HG02763 (cell line): ENCODE measurements around the gene KCNA2.

Experiments
- ATAC-seq: cut with Tn5 transposase; IDR thresholded peaks from one replicate; pipeline ENCODE4 v1.9.1; 2021; ENCODE audit warnings: mild to moderate bottlenecking, moderate library complexity; ENCODE audit not compliant: unreplicated experiment

Gene KCNA2

GRCh38 chr1:110604586-110605148 is 1.5 kb downstream of the KCNA2 start:
- no peak for ATAC-seq

DNA sequence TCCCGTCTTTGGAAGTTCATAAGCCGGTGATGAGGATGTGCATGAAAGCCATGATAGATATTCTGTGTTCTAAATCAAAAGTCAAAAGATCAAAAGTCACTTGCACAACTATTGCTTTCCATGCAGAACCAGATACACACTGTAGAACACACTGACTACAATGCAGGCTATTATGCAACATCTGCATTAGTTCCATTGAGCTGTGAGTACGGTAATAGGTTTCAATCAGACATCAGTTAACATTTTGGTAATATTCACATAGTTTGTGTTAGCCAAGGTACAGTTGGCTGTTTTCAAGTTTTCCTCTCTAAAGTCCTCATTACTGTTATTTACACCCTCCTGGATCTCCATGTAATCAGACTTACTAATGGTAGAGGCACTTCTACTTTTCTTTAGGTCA is 3.1 kb downstream of the KCNA2 start:
- ATAC-seq, result no peak

GRCh38 chr1:110602466-110602865 is 3.7 kb downstream of the KCNA2 start:
- ATAC-seq, result no peak

GRCh38 chr1:110601332-110601731 is 4.8 kb downstream of the KCNA2 start:
- no peak for ATAC-seq

- no peak for ATAC-seq
These were observed 5.4 kb downstream of the KCNA2 start for GRCh38 chr1:110600716-110601115.

DNA sequence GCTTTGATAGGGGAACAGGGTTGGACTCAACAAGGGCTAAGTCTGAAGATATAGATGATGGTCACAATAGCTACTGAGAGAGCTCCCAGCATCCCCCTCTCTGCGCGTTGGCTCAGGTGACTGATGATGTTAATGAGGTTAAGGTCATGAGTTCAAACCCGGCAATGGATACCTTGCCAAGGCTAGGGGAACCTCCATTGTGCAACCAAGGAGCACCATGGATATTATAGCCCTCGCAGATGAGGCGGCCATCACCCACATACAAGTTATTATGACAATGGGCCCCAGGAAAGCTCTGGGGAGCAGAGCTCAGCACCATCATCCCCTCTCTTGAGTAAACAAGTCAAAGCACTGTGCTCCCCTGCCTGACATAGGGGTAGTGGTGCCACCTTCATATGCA is 8.2 kb downstream of the KCNA2 start:
- no peak for ATAC-seq

- ATAC-seq, result no peak
These were observed 9.8 kb downstream of the KCNA2 start for GRCh38 chr1:110596312-110596711.

- no peak for ATAC-seq
These were observed 10.8 kb downstream of the KCNA2 start for GRCh38 chr1:110595353-110595710.

GRCh38 chr1:110594456-110595352 is 11.5 kb downstream of the KCNA2 start:
- ATAC-seq, result no peak

DNA sequence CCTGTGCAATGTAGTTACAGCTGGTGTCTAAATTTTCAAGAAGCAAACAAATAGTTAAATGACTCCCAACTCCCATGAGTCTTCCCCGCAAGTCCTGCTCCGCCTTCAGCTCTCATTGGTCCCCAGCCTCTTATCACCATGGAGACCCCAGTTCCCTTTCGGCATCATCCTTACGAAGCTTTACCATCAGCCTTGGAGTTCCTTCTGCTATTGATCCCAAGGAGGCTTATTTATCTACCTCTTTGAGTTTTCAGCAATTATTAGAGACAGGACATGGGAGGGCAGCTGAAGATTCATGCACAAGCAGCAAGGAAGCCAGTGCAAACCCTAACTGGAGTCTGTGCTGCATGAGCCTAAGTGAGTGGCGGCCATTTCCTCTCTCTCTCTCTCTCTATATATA is 12.3 kb downstream of the KCNA2 start:
- ATAC-seq, result no peak

- no peak for ATAC-seq
These were observed 14.2 kb downstream of the KCNA2 start for GRCh38 chr1:110591956-110592355.

GRCh38 chr1:110588991-110589390 is 17.2 kb downstream of the KCNA2 start:
- no peak for ATAC-seq

- ATAC-seq, result no peak
These were observed 17.7 kb downstream of the KCNA2 start for GRCh38 chr1:110588486-110588885.

- no peak for ATAC-seq
These were observed 18.3 kb downstream of the KCNA2 start for GRCh38 chr1:110587906-110588305.

GRCh38 chr1:110585481-110585880 is 20.7 kb downstream of the KCNA2 start:
- ATAC-seq, result no peak

GRCh38 chr1:110584045-110584444 is 22.1 kb downstream of the KCNA2 start:
- no peak for ATAC-seq

GRCh38 chr1:110583505-110583904 is 22.7 kb downstream of the KCNA2 start:
- no peak for ATAC-seq

GRCh38 chr1:110582378-110582777 is 23.8 kb downstream of the KCNA2 start:
- ATAC-seq, result no peak

- ATAC-seq, result no peak
These were observed 24.4 kb downstream of the KCNA2 start for GRCh38 chr1:110581682-110582145.

- no peak for ATAC-seq
These were observed 25.9 kb downstream of the KCNA2 start for GRCh38 chr1:110580244-110580643.

DNA sequence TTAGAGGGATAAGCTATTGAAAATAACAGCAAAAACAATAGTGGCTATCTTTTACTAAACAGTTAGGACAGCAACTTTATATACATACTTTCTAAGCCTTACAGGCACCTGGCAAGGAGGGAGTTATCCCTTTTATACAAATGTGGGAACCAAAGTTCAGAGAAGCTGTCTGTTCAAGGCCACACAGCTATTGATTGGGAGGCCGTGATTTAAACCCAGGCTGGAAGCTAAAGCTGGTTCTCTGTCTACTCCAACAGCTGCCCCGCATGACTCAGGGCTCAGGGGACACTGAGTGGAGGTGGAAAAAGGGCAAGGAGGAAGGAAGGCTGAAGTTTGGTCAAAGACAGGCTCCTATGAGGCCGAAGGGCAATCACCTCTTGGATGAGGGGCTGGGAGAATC is 26.7 kb downstream of the KCNA2 start:
- no peak for ATAC-seq

- no peak for ATAC-seq
These were observed 29.7 kb downstream of the KCNA2 start for GRCh38 chr1:110576441-110576840.
